Transverse colon (tissue), 4 donors: ENCODE data around the gene CAST.

Source experiments
- CTCF ChIP-seq, 5 experiments: fragments of 200-600 bp in 3 of 5; fragments of 450-650 bp in 2 of 5; sonication (generic) in 3 of 5; IDR thresholded peaks; 1 replicate in 2 of 5; 2 replicates in 3 of 5; pipeline ENCODE4 v1.5.1; 2016 to 2017; ENCODE audit warnings: antibody characterized with exemption in 5 of 5, inconsistent platforms in 3 of 5, mild to moderate bottlenecking in 2 of 5, moderate library complexity in 1 of 5
- EP300 ChIP-seq: sonication (generic); formaldehyde crosslinking; IDR thresholded peaks from one replicate; pipeline ENCODE4 v1.6.1; 2017; ENCODE audit warnings: antibody characterized with exemption, low read depth
- POLR2A ChIP-seq: fragments of 450-650 bp; IDR thresholded peaks from one replicate; pipeline ENCODE4 v1.6.1; 2016; ENCODE audit warnings: antibody characterized with exemption, mild to moderate bottlenecking, moderate library complexity
- POLR2AphosphoS5 ChIP-seq, 3 donors: sonication (generic); formaldehyde crosslinking; IDR thresholded peaks; one replicate each; pipeline ENCODE4 v1.6.1; 2016; ENCODE audit warnings: antibody characterized with exemption in 3 of 3

- TF ChIP-seq CTCF (IDR thresholded peaks at IDR 0.05) (no peak), EP300 (no peak), POLR2A (no peak), POLR2AphosphoS5 (IDR thresholded peaks at IDR 0.05) (no peak)
These were observed 28.7 kb downstream of the CAST start for GRCh38 chr5:96690861-96691260.
